RWPE2 (cell line): Measurements from ENCODE around the gene ZNF316.

Experiments
- ATAC-seq: fragments of 200-7000 bp; cut with Tn5 transposase; 3 replicates; pipeline ENCODE4 v1.9.1; 2021; ENCODE audit warnings: low read depth
- DNase-seq: peaks from one replicate; pipeline ENCODE4 v3.0.0-alpha.2; 2020; ENCODE audit warnings: low spot score
- H3K27ac ChIP-seq: fragments of 450-650 bp; 2 replicates; pipeline ENCODE4 v1.5.1; 2017; ENCODE audit warnings: mild to moderate bottlenecking; ENCODE audit not compliant: poor library complexity, severe bottlenecking
- H3K27me3 ChIP-seq: fragments of 250-450 bp; sonication (Bioruptor Pico); 2 replicates; pipeline ENCODE4 v1.5.1; 2021; ENCODE audit warnings: mild to moderate bottlenecking, moderate library complexity; ENCODE audit not compliant: insufficient read depth, poor library complexity, severe bottlenecking
- H3K36me3 ChIP-seq: fragments of 250-450 bp; sonication (Bioruptor Pico); 2 replicates; pipeline ENCODE4 v1.5.1; 2020; ENCODE audit warnings: low read depth, mild to moderate bottlenecking, moderate library complexity
- H3K4me1 ChIP-seq: fragments of 250-450 bp; sonication (Bioruptor Pico); 2 replicates; pipeline ENCODE4 v1.5.1; 2021; ENCODE audit warnings: mild to moderate bottlenecking, moderate library complexity; ENCODE audit not compliant: insufficient read depth, poor library complexity, severe bottlenecking
- H3K4me3 ChIP-seq: fragments of 250-450 bp; sonication (Bioruptor Pico); 2 replicates; pipeline ENCODE4 v1.5.1; 2021; ENCODE audit warnings: mild to moderate bottlenecking, moderate library complexity; ENCODE audit not compliant: severe bottlenecking
- H3K9me3 ChIP-seq: fragments of 250-450 bp; sonication (Bioruptor Pico); 2 replicates; pipeline ENCODE4 v1.5.1; 2021; ENCODE audit warnings: mild to moderate bottlenecking, moderate library complexity; ENCODE audit not compliant: severe bottlenecking
- CTCF ChIP-seq: fragments of 450-650 bp; IDR thresholded peaks from one replicate; pipeline ENCODE4 v1.5.1; 2017; ENCODE audit warnings: mild to moderate bottlenecking, moderate library complexity; ENCODE audit not compliant: poor library complexity, severe bottlenecking

The ZNF316 gene

GRCh38 chr7:6619961-6620360 lies 17.2 kb upstream of the ZNF316 start:
- TF ChIP-seq CTCF = no peak
- Histone ChIP-seq H3K27me3 (peaks cover 2% of the 10 kb centered on the region), H3K4me1 (no peaks in the 10 kb centered on the region), H3K27ac (no peak overlapping the region), H3K9me3 (no peaks in the 10 kb centered on the region), H3K36me3 (no peaks in the 10 kb centered on the region), H3K4me3 (no peak overlapping the region)
- DNase-seq = no peak
- ATAC-seq = no peak

- no peak for TF ChIP-seq CTCF
- Histone ChIP-seq H3K4me3 (no peak overlapping the region), H3K4me1 (no peaks in the 10 kb centered on the region), H3K36me3 (no peaks in the 10 kb centered on the region), H3K9me3 (no peaks in the 10 kb centered on the region), H3K27ac (no peak overlapping the region), H3K27me3 (no peaks in the 10 kb centered on the region)
- ATAC-seq = no peak
- DNase-seq = no peak
Measured at GRCh38 chr7:6621195-6622133, 15.7 kb upstream of the ZNF316 start.

GRCh38 chr7:6622134-6622710 lies 14.9 kb upstream of the ZNF316 start:
- Histone ChIP-seq H3K36me3 (no peaks in the 10 kb centered on the region), H3K4me3 (no peak overlapping the region), H3K27me3 (no peaks in the 10 kb centered on the region), H3K4me1 (no peaks in the 10 kb centered on the region), H3K27ac (no peak overlapping the region), H3K9me3 (no peaks in the 10 kb centered on the region)
- no peak for ATAC-seq
- DNase-seq = no peak
- no peak for TF ChIP-seq CTCF

GRCh38 chr7:6623589-6624245 lies 13.4 kb upstream of the ZNF316 start:
- H3K27me3 ChIP-seq = no peaks in the 10 kb centered on the region
- no peak overlapping the region for H3K4me3 ChIP-seq
- peaks cover 1% of the 10 kb centered on the region for H3K9me3 ChIP-seq
- no peaks in the 10 kb centered on the region for H3K36me3 ChIP-seq
- no peak overlapping the region for H3K27ac ChIP-seq
- no peak for DNase-seq
- H3K4me1 ChIP-seq = no peaks in the 10 kb centered on the region
- TF ChIP-seq CTCF = no peak
- no peak for ATAC-seq
